B cell (primary cell): ENCODE data around the gene DDX17. TPM values are rescaled to one million over a fixed set of nuclear protein-coding genes. Genes with fewer than 3 reads are reported as not detected.

Source experiments
- ATAC-seq: fragments of 200-7000 bp; cut with Tn5 transposase; one replicate; pipeline ENCODE4 v1.10.0; 2021; ENCODE audit warnings: low read depth, mild to moderate bottlenecking, moderate number of reproducible peaks, moderate library complexity
- CTCF ChIA-PET: fragments of 350-600 bp; sonication (Branson Sonifier 250); formaldehyde crosslinking; loops from one replicate; lab custom pipeline; 2021; ENCODE audit warnings: antibody characterized with exemption, inconsistent platforms; lab: Charles Lee
- POLR2A ChIA-PET: fragments of 350-600 bp; sonication (Branson Sonifier 250); formaldehyde crosslinking; loops from one replicate; lab custom pipeline; 2021; ENCODE audit warnings: antibody characterized with exemption; lab: Charles Lee
- DNase-seq: peaks from one replicate; pipeline ENCODE4 v3.0.0; 2013
- H2AFZ ChIP-seq: 2 replicates; pipeline ENCODE4 v1.6.1; 2012; ENCODE audit warnings: mild to moderate bottlenecking, low read depth, low read length; ENCODE audit not compliant: insufficient read depth, poor library complexity, severe bottlenecking
- H3K27ac ChIP-seq, 2 donors: 1 replicate in 1 of 2; 2 replicates in 1 of 2; pipeline ENCODE4 v1.5.1; 2012 to 2013; ENCODE audit warnings: low read length in 2 of 2, mild to moderate bottlenecking in 2 of 2, moderate library complexity in 1 of 2
- H3K27me3 ChIP-seq, 4 experiments: fragments of 200-600 bp in 1 of 4; sonication (generic) in 1 of 4; replicated peaks in 1 of 4; 1 replicate in 2 of 4; 2 replicates in 2 of 4; pipeline versions ENCODE4 v1.6.1 to v1.7.0; 2013 to 2016; ENCODE audit warnings: low read length in 3 of 4, mild to moderate bottlenecking in 2 of 4, mixed read lengths in 1 of 4, moderate library complexity in 1 of 4; ENCODE audit not compliant: insufficient read depth in 4 of 4, control insufficient read depth in 3 of 4; ENCODE audit errors: control extremely low read depth in 1 of 4
- H3K36me3 ChIP-seq, 2 experiments: replicated peaks in 1 of 2; 1 replicate in 1 of 2; 2 replicates in 1 of 2; pipeline versions ENCODE4 v1.6.1 to v1.7.1; 2013; ENCODE audit warnings: low read length in 1 of 2; ENCODE audit not compliant: insufficient read depth in 2 of 2, control insufficient read depth in 1 of 2; ENCODE audit errors: control extremely low read depth in 1 of 2, extremely low read depth in 1 of 2
- H3K4me1 ChIP-seq, 2 donors: fragments of 200-600 bp in 1 of 2; sonication (generic) in 1 of 2; 1 replicate in 1 of 2; 2 replicates in 1 of 2; pipeline versions ENCODE4 v1.5.1 to v1.6.1; 2013 to 2017; ENCODE audit warnings: low read length in 2 of 2; ENCODE audit not compliant: control insufficient read depth in 2 of 2, insufficient read depth in 2 of 2
- H3K4me2 ChIP-seq: replicated peaks from 2 replicates; pipeline ENCODE3; 2012; ENCODE audit warnings: mild to moderate bottlenecking, low read depth, low read length; ENCODE audit not compliant: poor library complexity, severe bottlenecking
- H3K4me3 ChIP-seq, 5 experiments: fragments of 200-600 bp in 1 of 5; sonication (generic) in 1 of 5; 1 replicate in 3 of 5; 2 replicates in 2 of 5; pipeline versions ENCODE4 v1.5.1 to v1.7.0; 2011 to 2016; ENCODE audit warnings: low read length in 4 of 5, mild to moderate bottlenecking in 4 of 5, low read depth in 2 of 5, control low read depth in 1 of 5, moderate library complexity in 1 of 5; ENCODE audit not compliant: insufficient read depth in 1 of 5; ENCODE audit errors: control extremely low read depth in 1 of 5, extremely low read depth in 1 of 5
- H3K79me2 ChIP-seq: fragments of 200-600 bp; sonication (generic); one replicate; pipeline ENCODE4 v1.6.0; 2016; ENCODE audit warnings: low read length; ENCODE audit not compliant: control insufficient read depth, insufficient read depth
- H3K9ac ChIP-seq: fragments of 200-600 bp; sonication (generic); 2 replicates; pipeline ENCODE4 v1.6.1; 2017; ENCODE audit warnings: mild to moderate bottlenecking, low read length, moderate library complexity
- H3K9me3 ChIP-seq, 3 donors: one replicate each; pipeline versions ENCODE4 v1.6.1 to v1.7.1; 2013; ENCODE audit warnings: low read length in 2 of 3; ENCODE audit not compliant: control insufficient read depth in 2 of 3, insufficient read depth in 1 of 3; ENCODE audit errors: control extremely low read depth in 1 of 3
- H4K20me1 ChIP-seq: 2 replicates; pipeline ENCODE4 v1.6.0; 2012; ENCODE audit warnings: mild to moderate bottlenecking, low read length; ENCODE audit not compliant: insufficient read depth, control insufficient read depth, poor library complexity, severe bottlenecking
- H3K27ac Mint-ChIP-seq: one replicate; pipeline ENCODE4 v1.8.0; 2021; ENCODE audit warnings: mixed read lengths
- H3K27me3 Mint-ChIP-seq: one replicate; pipeline ENCODE4 v1.8.0; 2021; ENCODE audit warnings: mixed read lengths
- H3K4me1 Mint-ChIP-seq: one replicate; pipeline ENCODE4 v1.8.0; 2021; ENCODE audit warnings: mixed read lengths
- H3K4me3 Mint-ChIP-seq: one replicate; pipeline ENCODE4 v1.8.0; 2021; ENCODE audit warnings: mixed read lengths
- H3K9me3 Mint-ChIP-seq: one replicate; pipeline ENCODE4 v1.8.0; 2022; ENCODE audit warnings: mixed read lengths; ENCODE audit not compliant: insufficient read depth
- CTCF ChIP-seq: fragments of 200-600 bp; IDR thresholded peaks from one replicate; pipeline ENCODE4 v1.8.0; 2022; ENCODE audit warnings: antibody characterized with exemption, mild to moderate bottlenecking
- EZH2 ChIP-seq: IDR thresholded peaks from 2 replicates; pipeline ENCODE4 v1.6.1; 2012; ENCODE audit warnings: borderline replicate concordance, low read depth, mild to moderate bottlenecking, moderate library complexity, low read length; ENCODE audit not compliant: insufficient read depth, poor library complexity, severe bottlenecking
- WGBS: methylation state at CpG from one replicate; pipeline ENCODE4 v1.1.5; 2013; ENCODE audit warnings: missing lambda C conversion rate; ENCODE audit not compliant: insufficient coverage; 5-methylcytosine and 5-hydroxymethylcytosine counted together
- intact Hi-C: fragments of 100-400 bp; cut with micrococcal nuclease; formaldehyde crosslinking; loops from one replicate; pipeline ENCODE4 v1.10.0; 2022
- polyA plus RNA-seq: library from polyadenylated mRNA; depleted of rRNA; stranded (reverse); fragments of >200 nt; gene quantifications from 2 replicates; pipeline ENCODE4 v1.2.3, GENCODE V29; 2012
- total RNA-seq, 2 donors: library from RNA; stranded (reverse); fragments of 120-200 nt in 1 of 2; gene quantifications; 1 replicate in 1 of 2; 2 replicates in 1 of 2; pipeline versions ENCODE4 v1.2.3 to v1.2.4, GENCODE V29; 2013 to 2022

Gene DDX17
- total and polyA plus RNA-seq, 2 donors (not counting 1 experiment from before 2014, with no cell fraction given) = 754 to 936 TPM

- ATAC-seq = no peak
- intact Hi-C loops = no loop called here
- no peak for TF ChIP-seq CTCF
- no peak for TF ChIP-seq EZH2
- peaks cover 2 to 92% of the 10 kb centered on the region in 2 experiments for H3K36me3 ChIP-seq
- H3K4me2 ChIP-seq = no peak overlapping the region
- no peaks in the 10 kb centered on the region for H3K4me1 ChIP-seq
- Mint-ChIP-seq H3K9me3 (no peaks in the 10 kb centered on the region), H3K27ac (no peak overlapping the region), H3K4me1 (peaks cover 2% of the 10 kb centered on the region), H3K27me3 (no peaks in the 10 kb centered on the region), H3K4me3 (no peak overlapping the region)
- H3K79me2 ChIP-seq = peaks cover 21% of the 10 kb centered on the region
- H3K9ac ChIP-seq = no peak overlapping the region
- CTCF ChIA-PET = interaction anchor here (1.0 to 1.2 kb wide), 2 partner anchors 9 to 84 kb away, joined by 3 read pairs; no protein-coding TSS in a partner anchor
- no peak overlapping the region for H3K27ac ChIP-seq
- DNase-seq = no peak
- POLR2A ChIA-PET = interaction anchor here (1.1 kb wide), 1 partner anchor 9 kb away, joined by 3 read pairs; no protein-coding TSS in a partner anchor
- no peaks in the 10 kb centered on the region for H3K9me3 ChIP-seq
- H3K4me3 ChIP-seq = no peak overlapping the region
- no peaks in the 10 kb centered on the region for H3K27me3 ChIP-seq
- peaks cover 61% of the 10 kb centered on the region for H4K20me1 ChIP-seq
- WGBS = 88% methylated on average over 1 of the region's 7 CpGs
- H2AFZ ChIP-seq = no peak overlapping the region
Observed at GRCh38 chr22:38489561-38490145, 16.5 kb downstream of the DDX17 start.

DNA sequence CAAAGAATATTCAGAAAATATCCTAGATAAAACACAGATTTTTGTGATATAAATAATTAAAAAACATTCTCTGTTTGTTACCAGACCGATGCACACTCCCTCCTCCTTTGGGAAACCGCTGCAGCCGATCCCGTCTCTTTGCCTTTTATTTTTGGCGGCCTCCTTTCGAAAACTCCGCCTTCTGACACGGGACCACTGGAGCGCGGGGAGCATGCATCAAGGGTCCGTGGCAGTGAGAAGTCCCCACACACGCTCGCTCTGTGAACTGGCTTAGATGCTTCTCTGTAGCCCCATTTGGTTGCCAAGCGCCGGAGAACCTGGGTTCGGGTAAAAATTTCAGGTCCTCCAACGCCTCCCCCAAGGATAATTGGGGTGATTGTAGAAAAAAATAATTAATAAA is 17.0 kb downstream of the DDX17 start:
- TF ChIP-seq EZH2 (no peak), CTCF (no peak)
- Mint-ChIP-seq H3K4me3 (no peak overlapping the region), H3K4me1 (peaks cover 5% of the 10 kb centered on the region), H3K27ac (no peak overlapping the region), H3K9me3 (no peaks in the 10 kb centered on the region), H3K27me3 (no peaks in the 10 kb centered on the region)
- POLR2A ChIA-PET = no interaction called here
- no peaks in the 10 kb centered on the region for H3K27me3 ChIP-seq
- H3K36me3 ChIP-seq = peaks cover 2 to 92% of the 10 kb centered on the region in 2 experiments
- H3K9me3 ChIP-seq = no peaks in the 10 kb centered on the region
- H3K79me2 ChIP-seq = peaks cover 18% of the 10 kb centered on the region
- no peak for ATAC-seq
- no peak overlapping the region for H3K27ac ChIP-seq
- intact Hi-C loops = no loop called here
- no peak overlapping the region for H3K4me2 ChIP-seq
- H2AFZ ChIP-seq = no peak overlapping the region
- WGBS = 93% methylated on average over 11 of the region's 17 CpGs
- CTCF ChIA-PET = no interaction called here
- no peak for DNase-seq
- H3K4me1 ChIP-seq = no peaks in the 10 kb centered on the region
- H3K9ac ChIP-seq = no peak overlapping the region
- peaks cover 59% of the 10 kb centered on the region for H4K20me1 ChIP-seq
- no peak overlapping the region for H3K4me3 ChIP-seq
